CD4-positive, alpha-beta memory T cell (primary cell): ENCODE data around the gene SRBD1. TPM values are rescaled to one million over a fixed set of nuclear protein-coding genes. Genes with fewer than 3 reads are reported as not detected.

Experiments used
- CTCF ChIA-PET: fragments of 350-600 bp; sonication (Branson Sonifier 250); formaldehyde crosslinking; loops from one replicate; lab custom pipeline; 2021; ENCODE audit warnings: inconsistent platforms; ENCODE audit not compliant: partially characterized antibody; lab: Charles Lee
- POLR2A ChIA-PET: fragments of 350-600 bp; sonication (Branson Sonifier 250); formaldehyde crosslinking; loops from one replicate; lab custom pipeline; 2021; ENCODE audit not compliant: partially characterized antibody; lab: Charles Lee
- DNase-seq, 5 donors: peaks; one replicate each; pipeline versions ENCODE4 v3.0.0 to v3.0.0-alpha.2; 2020 to 2022; ENCODE audit warnings: mixed read lengths in 1 of 5
- H3K27ac ChIP-seq: one replicate; pipeline ENCODE4 v1.7.0; 2013; ENCODE audit warnings: low read depth, low read length
- H3K27me3 ChIP-seq: 2 replicates; pipeline ENCODE4 v1.7.0; 2013; ENCODE audit warnings: mild to moderate bottlenecking, low read length, moderate library complexity; ENCODE audit not compliant: insufficient read depth
- H3K36me3 ChIP-seq: 2 replicates; pipeline ENCODE4 v1.7.0; 2013; ENCODE audit warnings: mild to moderate bottlenecking, low read length, moderate library complexity; ENCODE audit not compliant: insufficient read depth
- H3K4me1 ChIP-seq: 2 replicates; pipeline ENCODE4 v1.7.0; 2013; ENCODE audit warnings: mild to moderate bottlenecking, low read length, moderate library complexity; ENCODE audit not compliant: insufficient read depth
- H3K4me3 ChIP-seq, 2 donors: one replicate each; pipeline ENCODE4 v1.7.0; 2013; ENCODE audit warnings: low read length in 2 of 2, mild to moderate bottlenecking in 1 of 2
- H3K9me3 ChIP-seq, 2 donors: one replicate each; pipeline ENCODE4 v1.7.0; 2013; ENCODE audit warnings: low read length in 2 of 2, control low read depth in 1 of 2; ENCODE audit not compliant: control insufficient read depth in 1 of 2
- H3K27ac Mint-ChIP-seq, 7 donors: one replicate each; pipeline ENCODE4 v1.8.0; 2020 to 2021; ENCODE audit warnings: mixed read lengths in 7 of 7, mild to moderate bottlenecking in 6 of 7, inconsistent platforms in 3 of 7, moderate library complexity in 3 of 7
- H3K27me3 Mint-ChIP-seq, 2 donors: one replicate each; pipeline ENCODE4 v1.8.0; 2020 to 2021; ENCODE audit warnings: mixed read lengths in 2 of 2
- H3K36me3 Mint-ChIP-seq, 2 donors: one replicate each; pipeline ENCODE4 v1.8.0; 2020 to 2021; ENCODE audit warnings: mixed read lengths in 2 of 2, inconsistent platforms in 1 of 2, mild to moderate bottlenecking in 1 of 2
- H3K4me1 Mint-ChIP-seq, 4 donors: one replicate each; pipeline ENCODE4 v1.8.0; 2020 to 2021; ENCODE audit warnings: mixed read lengths in 4 of 4, mild to moderate bottlenecking in 1 of 4
- H3K4me3 Mint-ChIP-seq, 8 donors: one replicate each; pipeline ENCODE4 v1.8.0; 2020 to 2021; ENCODE audit warnings: mixed read lengths in 8 of 8, mild to moderate bottlenecking in 7 of 8, moderate library complexity in 6 of 8, inconsistent platforms in 3 of 8
- H3K9me3 Mint-ChIP-seq, 8 donors: one replicate each; pipeline ENCODE4 v1.8.0; 2020 to 2021; ENCODE audit warnings: mixed read lengths in 8 of 8, mild to moderate bottlenecking in 5 of 8, inconsistent platforms in 3 of 8, moderate library complexity in 1 of 8
- intact Hi-C: fragments of 100-400 bp; cut with micrococcal nuclease; formaldehyde crosslinking; loops from one replicate; pipeline ENCODE4 v1.15.1; 2023
- polyA plus RNA-seq, 2 donors: library from polyadenylated mRNA; unstranded; fragments of 300-500 nt; fragmentation: Illumina TruSeq; gene quantifications; one replicate each; pipeline ENCODE4 v1.2.3, GENCODE V29; 2021
- total RNA-seq, 2 experiments: library from RNA; stranded (reverse); gene quantifications; one replicate each; pipeline ENCODE4 v1.2.3, GENCODE V29; 2021

SRBD1 gene
- total and polyA plus RNA-seq, 4 experiments from 2014 or later: 10.0 to 23.7 (median 17.3) TPM

DNA sequence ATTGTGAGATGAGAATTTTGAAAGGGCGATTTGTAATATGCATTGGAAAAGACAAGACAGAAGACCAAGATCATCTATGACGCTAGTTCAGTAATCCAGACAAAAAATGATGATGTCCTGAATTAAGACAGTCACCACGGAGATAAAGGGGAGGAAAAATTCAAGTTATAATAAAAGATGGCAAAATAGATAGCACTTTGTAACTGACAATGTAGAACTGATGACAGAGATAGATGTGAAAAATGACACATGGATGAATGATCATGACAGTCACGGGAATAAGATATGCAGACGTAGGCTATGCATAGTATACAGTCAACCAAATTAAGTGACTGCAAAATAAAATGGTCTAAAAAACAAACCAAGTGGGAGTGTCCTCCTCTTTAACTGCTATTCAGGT lies 59.2 kb downstream of the SRBD1 start:
- no peaks in the 10 kb centered on the region for H3K4me1 ChIP-seq

GRCh38 chr2:45545943-45546342 lies 65.1 kb downstream of the SRBD1 start:
- H3K27ac Mint-ChIP-seq: peak overlapping the region in 1 of 7 donors; percentile 39
- H3K4me3 Mint-ChIP-seq: no peak overlapping the region
- no peaks in the 10 kb centered on the region for H3K27me3 ChIP-seq
- CTCF ChIA-PET: interaction anchor here (1.3 kb wide), 1 partner anchor 32 kb away, joined by 3 read pairs; no protein-coding TSS in a partner anchor
- H3K9me3 ChIP-seq: no peaks in the 10 kb centered on the region
- no peak overlapping the region for H3K27ac ChIP-seq
- no peaks in the 10 kb centered on the region for H3K4me1 ChIP-seq
- no peak for DNase-seq
- H3K4me1 Mint-ChIP-seq: peaks cover 0 to 2% (median 0%) of the 10 kb centered on the region in 4 donors
- no peak overlapping the region for H3K4me3 ChIP-seq
- H3K27me3 Mint-ChIP-seq: no peaks in the 10 kb centered on the region
- intact Hi-C loops: no loop called here
- H3K36me3 Mint-ChIP-seq: peaks cover 65 to 66% of the 10 kb centered on the region in 2 donors
- H3K36me3 ChIP-seq: peaks cover 20% of the 10 kb centered on the region
- H3K9me3 Mint-ChIP-seq: peaks cover 0 to 3% (median 0%) of the 10 kb centered on the region in 8 donors
- POLR2A ChIA-PET: interaction anchor here (1.4 to 1.7 kb wide), 2 partner anchors 10 to 22 kb away, joined by 3 to 6 read pairs; no protein-coding TSS in a partner anchor

More for the DNA sequence above, 59.2 kb downstream of the SRBD1 start:
- no peak for DNase-seq
- ChIA-PET CTCF (no interaction called here), POLR2A (no interaction called here)
- H3K9me3 Mint-ChIP-seq: peaks cover 0 to 2% (median 0%) of the 10 kb centered on the region in 8 donors
- peaks cover 55 to 58% of the 10 kb centered on the region in 2 donors for H3K36me3 Mint-ChIP-seq
- intact Hi-C loops: no loop called here
- no peaks in the 10 kb centered on the region for H3K36me3 ChIP-seq
- H3K4me3 ChIP-seq: no peak overlapping the region
- H3K27me3 ChIP-seq: no peaks in the 10 kb centered on the region
- no peaks in the 10 kb centered on the region for H3K27me3 Mint-ChIP-seq
- peak overlapping the region in 1 of 7 donors; percentile 1 for H3K27ac Mint-ChIP-seq
- H3K4me3 Mint-ChIP-seq: no peak overlapping the region
- no peak overlapping the region for H3K27ac ChIP-seq
- H3K9me3 ChIP-seq: no peaks in the 10 kb centered on the region
- peaks cover 0 to 6% (median 3%) of the 10 kb centered on the region in 4 donors for H3K4me1 Mint-ChIP-seq

- Mint-ChIP-seq H3K4me1 (peaks cover 0 to 2% (median 0%) of the 10 kb centered on the region in 4 donors), H3K9me3 (peaks cover 0 to 3% (median 0%) of the 10 kb centered on the region in 8 donors), H3K27me3 (no peaks in the 10 kb centered on the region), H3K27ac (no peak overlapping the region), H3K4me3 (no peak overlapping the region), H3K36me3 (peaks cover 61 to 66% of the 10 kb centered on the region in 2 donors)
- DNase-seq: no peak
- CTCF ChIA-PET: no interaction called here
- Histone ChIP-seq H3K4me1 (no peaks in the 10 kb centered on the region), H3K36me3 (peaks cover 20% of the 10 kb centered on the region), H3K27ac (no peak overlapping the region), H3K9me3 (no peaks in the 10 kb centered on the region), H3K4me3 (no peak overlapping the region), H3K27me3 (no peaks in the 10 kb centered on the region)
- intact Hi-C loops: no loop called here
- POLR2A ChIA-PET: no interaction called here
Measured at GRCh38 chr2:45543257-45543656, 67.8 kb downstream of the SRBD1 start.

DNA sequence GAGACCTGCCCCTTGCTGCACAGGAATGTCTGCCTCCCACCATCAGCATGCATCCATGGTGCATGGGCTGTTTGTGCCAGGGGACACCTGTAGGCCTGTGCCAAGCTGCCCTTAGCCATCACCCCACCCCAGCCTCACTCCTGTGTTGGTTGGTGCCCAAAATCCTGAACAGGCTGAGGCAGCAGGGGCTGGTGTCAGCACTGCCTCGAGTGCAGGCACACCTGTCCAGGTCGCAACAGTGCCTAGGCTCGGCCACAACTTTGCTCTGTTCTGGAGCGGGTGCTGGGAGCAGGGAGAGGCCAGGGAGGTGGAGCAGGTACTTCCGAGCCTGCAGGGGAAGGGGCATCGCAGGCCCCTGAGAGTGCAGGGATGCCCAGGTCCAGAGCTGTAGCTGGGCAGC lies 69.1 kb downstream of the SRBD1 start:
- no peaks in the 10 kb centered on the region for H3K9me3 ChIP-seq
- H3K4me3 Mint-ChIP-seq: no peak overlapping the region
- ChIA-PET CTCF (no interaction called here), POLR2A (no interaction called here)
- no peaks in the 10 kb centered on the region for H3K27me3 ChIP-seq
- H3K4me3 ChIP-seq: no peak overlapping the region
- no peaks in the 10 kb centered on the region for H3K4me1 ChIP-seq
- peaks cover 20% of the 10 kb centered on the region for H3K36me3 ChIP-seq
- H3K4me1 Mint-ChIP-seq: peaks cover 0 to 4% (median 0%) of the 10 kb centered on the region in 4 donors
- H3K27ac ChIP-seq: no peak overlapping the region
- no peaks in the 10 kb centered on the region for H3K27me3 Mint-ChIP-seq
- peak in 1 of 5 donors; percentile 40 for DNase-seq
- H3K9me3 Mint-ChIP-seq: peaks cover 0 to 3% (median 0%) of the 10 kb centered on the region in 8 donors
- no peak overlapping the region for H3K27ac Mint-ChIP-seq
- intact Hi-C loops: no loop called here
- H3K36me3 Mint-ChIP-seq: peaks cover 65 to 69% of the 10 kb centered on the region in 2 donors

DNA sequence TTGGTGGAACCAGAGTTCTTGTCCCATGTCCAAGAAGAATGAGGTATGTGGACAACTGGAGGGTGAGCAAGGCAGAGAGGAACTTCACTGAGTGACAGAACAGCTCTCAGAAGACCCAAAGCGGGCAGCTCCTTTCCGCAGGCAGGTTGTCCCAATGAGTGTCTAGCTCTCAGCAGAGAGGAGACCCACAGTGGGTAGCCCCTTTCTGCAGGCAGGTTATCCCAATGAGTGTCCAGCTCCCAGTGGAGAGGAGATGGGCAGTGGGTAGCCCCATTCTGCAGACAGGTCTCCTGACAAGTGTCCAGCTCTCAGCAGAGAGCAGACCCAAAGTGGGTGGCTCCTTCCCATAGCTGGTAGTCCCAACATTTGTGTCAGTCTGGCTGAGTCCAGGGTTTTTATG lies 69.6 kb downstream of the SRBD1 start:
- no peaks in the 10 kb centered on the region for H3K27me3 Mint-ChIP-seq
- POLR2A ChIA-PET: no interaction called here

GRCh38 chr2:45540942-45541341 lies 70.1 kb downstream of the SRBD1 start:
- no peaks in the 10 kb centered on the region for H3K27me3 ChIP-seq
- Mint-ChIP-seq H3K27me3 (no peaks in the 10 kb centered on the region), H3K4me1 (peaks cover 0 to 4% (median 0%) of the 10 kb centered on the region in 4 donors), H3K9me3 (peaks cover 0 to 3% (median 0%) of the 10 kb centered on the region in 8 donors), H3K4me3 (no peak overlapping the region), H3K36me3 (peaks cover 61 to 69% of the 10 kb centered on the region in 2 donors), H3K27ac (no peak overlapping the region)
- intact Hi-C loops: no loop called here
- H3K36me3 ChIP-seq: peaks cover 11% of the 10 kb centered on the region
- DNase-seq: no peak
- H3K27ac ChIP-seq: no peak overlapping the region
- H3K9me3 ChIP-seq: no peaks in the 10 kb centered on the region
- H3K4me3 ChIP-seq: no peak overlapping the region
- H3K4me1 ChIP-seq: no peaks in the 10 kb centered on the region
- ChIA-PET CTCF (no interaction called here), POLR2A (no interaction called here)

More for the DNA sequence above, 69.6 kb downstream of the SRBD1 start:
- Histone ChIP-seq H3K9me3 (no peaks in the 10 kb centered on the region), H3K36me3 (peaks cover 16% of the 10 kb centered on the region), H3K27me3 (no peaks in the 10 kb centered on the region), H3K4me1 (no peaks in the 10 kb centered on the region), H3K27ac (no peak overlapping the region), H3K4me3 (no peak overlapping the region)
- H3K9me3 Mint-ChIP-seq: peaks cover 0 to 3% (median 0%) of the 10 kb centered on the region in 8 donors
- peaks cover 66 to 71% of the 10 kb centered on the region in 2 donors for H3K36me3 Mint-ChIP-seq
- CTCF ChIA-PET: no interaction called here
- no peak for DNase-seq
- H3K27ac Mint-ChIP-seq: no peak overlapping the region
- intact Hi-C loops: no loop called here
- peaks cover 0 to 4% (median 0%) of the 10 kb centered on the region in 4 donors for H3K4me1 Mint-ChIP-seq
- H3K4me3 Mint-ChIP-seq: no peak overlapping the region

- H3K36me3 Mint-ChIP-seq: peaks cover 36 to 63% of the 10 kb centered on the region in 2 donors
- CTCF ChIA-PET: no interaction called here
- no peaks in the 10 kb centered on the region for H3K4me1 ChIP-seq
Measured at GRCh38 chr2:45533771-45534170, 77.3 kb downstream of the SRBD1 start.

More at GRCh38 chr2:45533771-45534170, 77.3 kb downstream of the SRBD1 start:
- Mint-ChIP-seq H3K27me3 (no peaks in the 10 kb centered on the region), H3K9me3 (no peaks in the 10 kb centered on the region), H3K27ac (no peak overlapping the region), H3K4me3 (no peak overlapping the region), H3K4me1 (peaks cover 0 to 2% (median 0%) of the 10 kb centered on the region in 4 donors)
- POLR2A ChIA-PET: no interaction called here
- no peaks in the 10 kb centered on the region for H3K36me3 ChIP-seq
- no peak overlapping the region for H3K4me3 ChIP-seq
- DNase-seq: no peak
- intact Hi-C loops: no loop called here
- H3K27me3 ChIP-seq: no peaks in the 10 kb centered on the region
- H3K27ac ChIP-seq: no peak overlapping the region
- no peaks in the 10 kb centered on the region for H3K9me3 ChIP-seq
